Left colon (tissue), 2 donors: ENCODE results near the gene FRMD4A. TPM values are rescaled to one million over a fixed set of nuclear protein-coding genes. Genes with fewer than 3 reads are reported as not detected.
"Not testable (repeated sequence)": the region's sequence is repeated elsewhere in the genome, so short reads cannot be mapped to it uniquely, and the experiment has no call there.

Source experiments
- ATAC-seq: fragments of 200-7000 bp; cut with Tn5 transposase; one replicate; pipeline ENCODE4 v1.9.1; 2020; ENCODE audit warnings: mild to moderate bottlenecking, moderate library complexity
- DNase-seq, 2 donors: peaks; one replicate each; pipeline ENCODE4 v3.0.0-alpha.2; 2020
- intact Hi-C, 2 donors: fragments of 100-400 bp; cut with DNase I in 1 of 2; cut with micrococcal nuclease in 1 of 2; formaldehyde crosslinking; loops; one replicate each; pipeline versions ENCODE4 v1.11.2 to v1.14.0; 2022; cut with DNase I, micrococcal nuclease
- total RNA-seq, 2 donors: library from RNA; stranded (reverse); fragmentation: NEBNext Ultra II Directional; extraction: Animal tissue kit (Norgen Biotek cat#: 25700); gene quantifications; one replicate each; pipeline ENCODE4 v1.2.1, GENCODE V29; 2021
- donor health status: DM: no; HTN: no; CAD: no.
- donor health status: DM: yes; HTN: yes; CAD: no.

Gene FRMD4A
- total RNA-seq, 2 donors from 2014 or later, result 5.1 to 11.2 TPM

DNA sequence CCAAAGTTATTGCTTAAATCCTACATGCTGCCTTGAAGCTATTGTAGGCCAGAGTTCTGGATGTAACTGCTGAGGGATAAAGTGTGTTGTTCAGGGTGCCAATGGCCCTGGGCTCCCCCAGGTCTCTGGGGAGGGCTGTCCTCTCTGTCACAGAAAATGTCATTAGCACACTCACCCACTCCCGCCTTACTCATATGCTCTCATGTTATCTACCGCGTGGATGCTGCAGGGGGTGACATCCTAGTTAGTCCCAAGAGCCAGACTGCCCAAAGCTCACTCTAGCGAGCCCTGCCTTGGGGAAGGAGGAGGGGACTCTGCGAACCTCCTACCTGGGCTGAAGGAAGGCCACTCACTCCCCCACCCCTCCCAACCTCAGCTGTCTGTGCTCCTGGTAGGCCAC, 122.5 kb downstream of the FRMD4A start:
- intact Hi-C loops, result no loop called here
- DNase-seq (no peak), ATAC-seq (no peak)

DNA sequence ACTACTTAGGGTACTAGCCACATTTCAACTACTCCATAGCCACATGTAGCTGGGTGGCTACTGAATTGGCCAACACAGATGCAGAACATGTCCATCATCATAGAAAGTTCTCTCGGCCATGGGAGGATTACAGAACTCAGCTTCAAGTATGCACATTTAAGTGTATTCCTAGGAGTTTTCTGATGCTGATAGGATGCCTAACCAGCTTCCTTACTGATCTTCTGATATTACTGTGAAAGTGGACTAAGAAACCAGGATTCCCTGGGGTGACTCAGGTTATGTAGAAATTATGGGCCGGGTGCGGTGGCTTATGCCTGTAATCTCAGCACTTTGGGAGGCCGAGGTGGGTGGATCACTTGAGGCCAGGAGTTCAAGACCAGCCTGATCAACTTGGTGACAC, 125.5 kb downstream of the FRMD4A start:
- no peak for DNase-seq
- ATAC-seq, result no peak
- intact Hi-C loops, result no loop called here

- no peak for ATAC-seq
- intact Hi-C loops, result no loop called here
- DNase-seq, result no peak
Observed at GRCh38 chr10:14200698-14201544, 129.8 kb downstream of the FRMD4A start.

GRCh38 chr10:14199098-14199497, 131.6 kb downstream of the FRMD4A start:
- intact Hi-C loops, ATAC-seq, DNase-seq: not testable (repeated sequence)

GRCh38 chr10:14198078-14198477, 132.6 kb downstream of the FRMD4A start:
- ATAC-seq, result no peak
- intact Hi-C loops, result no loop called here
- DNase-seq, result no peak

DNA sequence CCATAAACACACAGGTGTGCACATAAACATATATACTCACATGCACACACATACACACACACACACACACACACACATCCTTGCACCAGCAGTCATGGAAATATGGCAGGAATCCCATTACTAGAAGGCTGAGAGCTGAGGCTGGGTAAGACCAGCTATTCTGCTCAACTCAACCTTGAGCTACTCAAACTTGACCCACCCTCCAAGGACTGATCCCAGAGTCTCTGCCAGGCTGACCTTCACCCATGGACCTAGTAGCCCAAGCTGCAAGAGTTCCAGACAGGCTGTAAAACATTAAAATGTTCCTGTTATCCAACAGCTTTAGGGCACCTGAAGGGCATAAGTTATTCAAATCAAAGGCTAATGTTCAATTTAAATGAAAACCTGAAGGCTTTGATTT, 134.6 kb downstream of the FRMD4A start:
- intact Hi-C loops, result no loop called here
- no peak for ATAC-seq
- DNase-seq, result no peak

GRCh38 chr10:14195433-14195832, 135.3 kb downstream of the FRMD4A start:
- ATAC-seq (no peak), DNase-seq (no peak)
- intact Hi-C loops, result no loop called here

GRCh38 chr10:14192746-14193145, 138.0 kb downstream of the FRMD4A start:
- DNase-seq (no peak), ATAC-seq (no peak)
- intact Hi-C loops, result no loop called here

GRCh38 chr10:14191871-14192270, 138.9 kb downstream of the FRMD4A start:
- intact Hi-C loops, result no loop called here
- DNase-seq (no peak), ATAC-seq (no peak)

GRCh38 chr10:14191407-14191806, 139.3 kb downstream of the FRMD4A start:
- ATAC-seq (no peak), DNase-seq (no peak)
- intact Hi-C loops, result no loop called here

DNA sequence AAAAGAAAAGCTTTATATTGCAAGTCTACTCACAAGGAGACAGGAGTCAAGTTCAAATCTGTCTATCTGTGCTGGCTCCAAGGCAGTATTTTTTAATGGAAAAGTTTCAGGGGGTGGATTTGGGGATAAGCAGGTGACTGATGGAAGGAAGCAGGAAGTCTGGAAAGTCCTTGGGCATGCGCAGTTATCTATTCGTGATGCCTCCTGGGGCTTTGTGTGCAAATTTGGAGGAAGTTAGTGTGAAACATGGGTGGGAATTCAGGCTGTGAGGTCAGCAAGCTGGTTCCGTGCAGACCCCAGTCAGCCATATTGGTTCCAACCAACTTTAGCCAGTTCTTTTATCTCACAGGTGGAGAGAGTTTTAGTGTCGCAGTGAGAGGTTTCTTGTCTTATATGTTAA, 140.0 kb downstream of the FRMD4A start:
- DNase-seq, result no peak
- ATAC-seq, result no peak
- intact Hi-C loops, result no loop called here

DNA sequence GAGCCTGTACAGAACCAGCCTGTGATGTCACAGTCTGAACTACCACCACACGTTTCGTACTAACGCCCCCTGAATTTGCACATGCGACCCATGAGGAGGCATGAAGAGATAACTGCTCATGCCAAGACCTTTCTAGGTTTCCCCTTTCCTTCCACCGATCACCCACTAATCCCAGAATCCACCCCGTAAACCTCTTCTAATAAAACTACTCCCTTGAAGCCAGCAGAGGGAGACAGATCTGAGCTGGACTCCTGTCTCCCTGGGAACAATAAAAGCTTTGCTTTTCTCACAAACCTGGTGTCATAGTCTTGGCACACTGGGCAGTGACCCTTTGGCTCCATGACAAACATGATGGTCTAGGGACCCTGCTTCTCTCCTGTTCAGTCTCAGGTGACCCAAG, 144.5 kb downstream of the FRMD4A start:
- no peak for DNase-seq
- intact Hi-C loops, result no loop called here
- ATAC-seq, result no peak

- intact Hi-C loops, result no loop called here
- DNase-seq (no peak), ATAC-seq (no peak)
Observed at GRCh38 chr10:14185316-14186045, 145.2 kb downstream of the FRMD4A start.

GRCh38 chr10:14184841-14185315, 145.8 kb downstream of the FRMD4A start:
- peak in 1 of 2 donors; percentile 14 for DNase-seq
- intact Hi-C loops, result no loop called here
- ATAC-seq, result no peak

DNA sequence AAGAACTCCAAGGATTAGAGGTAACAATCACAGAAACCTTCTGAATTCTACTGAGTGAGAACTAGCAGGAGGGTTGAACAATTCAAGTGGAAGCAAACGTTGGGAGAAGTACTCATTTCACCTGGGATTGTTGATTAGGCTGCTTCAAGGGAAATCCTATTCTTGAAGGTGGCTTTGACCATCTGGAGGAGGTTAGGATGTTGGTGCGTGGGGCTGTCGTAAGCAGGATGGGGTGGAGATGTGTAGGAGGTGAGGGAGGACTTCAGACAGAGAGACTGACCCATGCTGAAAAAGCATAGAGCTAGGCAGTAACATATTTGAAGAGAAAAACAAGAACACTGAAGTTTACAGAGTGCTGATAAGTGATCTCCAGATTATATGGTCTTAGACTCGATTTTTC, 147.9 kb downstream of the FRMD4A start:
- ATAC-seq (no peak), DNase-seq (no peak)
- intact Hi-C loops, result no loop called here

- DNase-seq, result no peak
- intact Hi-C loops, result no loop called here
- no peak for ATAC-seq
Observed at GRCh38 chr10:14181567-14181936, 149.2 kb downstream of the FRMD4A start.

DNA sequence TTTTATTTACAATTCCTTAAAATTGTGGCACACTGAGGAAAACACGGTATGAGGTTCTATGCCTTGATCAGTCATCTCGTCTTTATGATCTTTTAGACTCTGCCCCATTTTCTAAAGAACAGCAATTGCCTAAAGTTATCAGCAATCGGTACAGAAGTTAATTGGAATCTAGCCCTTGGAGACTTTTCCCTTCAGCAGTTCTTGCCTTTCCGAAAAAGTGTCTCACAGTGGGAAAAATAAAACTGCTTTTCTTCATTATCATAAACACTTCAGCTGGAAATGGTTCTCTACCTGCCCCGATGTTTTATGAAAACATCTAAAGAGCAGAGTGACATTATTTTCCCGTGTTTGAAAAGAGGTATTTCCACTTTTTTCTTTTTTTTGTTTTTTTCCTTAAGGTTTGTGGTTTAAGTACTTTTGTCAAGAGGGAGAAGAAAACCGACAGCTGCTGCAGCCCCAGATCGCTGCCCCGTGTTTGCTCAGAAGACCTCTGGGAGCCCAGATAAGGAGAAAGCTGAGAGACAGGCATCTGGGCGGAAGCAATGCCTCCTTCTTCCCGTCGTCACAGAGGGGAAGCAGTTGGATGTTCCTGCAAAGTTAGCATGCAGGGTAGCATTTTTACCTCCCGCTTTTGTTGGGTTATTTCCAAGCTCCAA, 149.7 kb downstream of the FRMD4A start:
- ATAC-seq (no peak), DNase-seq (no peak)
- intact Hi-C loops, result no loop called here

DNA sequence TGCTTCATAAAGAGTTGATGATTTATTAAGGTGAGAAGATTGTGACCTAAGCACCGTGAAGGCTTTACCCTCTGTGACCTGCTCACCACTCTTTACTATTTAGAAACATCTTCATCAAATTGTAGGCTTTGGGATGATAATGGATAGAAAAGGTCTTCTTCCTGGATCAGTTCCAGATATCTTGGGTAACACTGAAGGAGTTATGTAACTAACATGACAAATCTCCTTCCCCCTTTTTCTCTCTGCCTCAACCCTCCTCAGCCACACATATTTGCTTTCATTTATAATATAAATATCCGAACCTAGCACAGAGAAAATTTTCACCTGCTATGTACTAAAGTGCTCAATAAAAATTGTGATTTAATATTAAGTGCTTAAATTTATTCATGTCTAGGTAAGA, 151.5 kb downstream of the FRMD4A start:
- intact Hi-C loops, result no loop called here
- ATAC-seq (no peak), DNase-seq (no peak)

- DNase-seq (no peak), ATAC-seq (no peak)
- intact Hi-C loops, result no loop called here
Observed at GRCh38 chr10:14173706-14174594, 156.8 kb downstream of the FRMD4A start.
